Colonic mucosa (tissue), 4 donors: Measurements from ENCODE around the gene EQTN. TPM values are rescaled to one million over a fixed set of nuclear protein-coding genes. Genes with fewer than 3 reads are reported as not detected.

Source experiments
- DNase-seq: peaks from one replicate; pipeline ENCODE4 v3.0.0-alpha.2; 2020
- H3K27ac ChIP-seq: fragments of 200-600 bp; one replicate; pipeline ENCODE4 v1.8.0; 2021
- H3K27me3 ChIP-seq: fragments of 200-600 bp; one replicate; pipeline ENCODE4 v1.8.0; 2021
- H3K36me3 ChIP-seq: fragments of 200-600 bp; one replicate; pipeline ENCODE4 v1.8.0; 2021
- H3K4me1 ChIP-seq: fragments of 200-600 bp; one replicate; pipeline ENCODE4 v1.8.0; 2021; ENCODE audit warnings: mild to moderate bottlenecking
- H3K4me3 ChIP-seq: fragments of 200-600 bp; one replicate; pipeline ENCODE4 v1.8.0; 2021
- H3K9ac ChIP-seq, 2 donors: one replicate each; pipeline ENCODE4 v1.7.0; 2013; ENCODE audit warnings: control low read depth in 2 of 2, low read depth in 2 of 2, low read length in 2 of 2
- H3K9me3 ChIP-seq: fragments of 200-600 bp; one replicate; pipeline ENCODE4 v1.8.0; 2021
- intact Hi-C: fragments of 100-400 bp; cut with DNase I; formaldehyde crosslinking; loops from one replicate; pipeline ENCODE4 v1.14.1; 2022
- total RNA-seq, 2 donors: library from RNA; stranded (reverse); fragmentation: NEBNext Ultra II Directional in 1 of 2; extraction: Animal tissue kit (Norgen Biotek cat#: 25700) in 1 of 2; gene quantifications; one replicate each; pipeline ENCODE4 v1.2.1, GENCODE V29; 2021
- TF ChIP-seq, protein P1 (sequence below): fragments of 200-600 bp; IDR thresholded peaks from one replicate; pipeline ENCODE4 v1.8.0; 2022; ENCODE audit warnings: antibody characterized with exemption, mild to moderate bottlenecking
- donor health status: healthy.
- donor health status: DM: no; HTN: no; CAD: no.
- donor health status: DM: no; HTN: no; CAD: no.

Gene EQTN
- total RNA-seq: 1 to 10 TPM; 1.0 to 1.1 TPM

DNA sequence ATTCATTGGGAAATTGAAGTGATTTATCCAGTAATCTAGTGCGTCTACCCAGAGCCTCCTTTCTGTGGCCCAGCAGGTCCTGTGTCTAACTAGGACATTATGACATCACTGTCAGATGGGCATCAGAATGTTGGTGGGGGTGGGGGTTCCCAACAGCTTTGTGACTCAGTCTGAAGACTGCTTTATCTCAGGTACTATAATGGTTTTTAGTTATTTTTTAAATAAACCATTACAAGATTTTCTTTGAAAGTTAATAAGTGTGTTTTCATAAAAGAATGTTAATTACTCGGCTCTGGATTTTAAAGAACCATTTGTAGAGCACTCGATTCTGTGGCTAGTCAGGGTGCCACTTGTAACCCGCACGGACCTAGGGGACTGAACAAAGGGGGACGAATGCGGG, at the start of gene EQTN:
TSS of gene EQTN (minus strand) at position 101 of the 400 bp plus-strand sequence. CDS start at position 6, 95 bp downstream.
- H3K27me3 ChIP-seq: no peaks in the 10 kb centered on the region
- intact Hi-C loops: no loop called here
- no peaks in the 10 kb centered on the region for H3K4me1 ChIP-seq
- no peaks in the 10 kb centered on the region for H3K9me3 ChIP-seq
- no peak within 1 kb of the TSS for H3K4me3 ChIP-seq
- TF ChIP-seq, protein P1, sequence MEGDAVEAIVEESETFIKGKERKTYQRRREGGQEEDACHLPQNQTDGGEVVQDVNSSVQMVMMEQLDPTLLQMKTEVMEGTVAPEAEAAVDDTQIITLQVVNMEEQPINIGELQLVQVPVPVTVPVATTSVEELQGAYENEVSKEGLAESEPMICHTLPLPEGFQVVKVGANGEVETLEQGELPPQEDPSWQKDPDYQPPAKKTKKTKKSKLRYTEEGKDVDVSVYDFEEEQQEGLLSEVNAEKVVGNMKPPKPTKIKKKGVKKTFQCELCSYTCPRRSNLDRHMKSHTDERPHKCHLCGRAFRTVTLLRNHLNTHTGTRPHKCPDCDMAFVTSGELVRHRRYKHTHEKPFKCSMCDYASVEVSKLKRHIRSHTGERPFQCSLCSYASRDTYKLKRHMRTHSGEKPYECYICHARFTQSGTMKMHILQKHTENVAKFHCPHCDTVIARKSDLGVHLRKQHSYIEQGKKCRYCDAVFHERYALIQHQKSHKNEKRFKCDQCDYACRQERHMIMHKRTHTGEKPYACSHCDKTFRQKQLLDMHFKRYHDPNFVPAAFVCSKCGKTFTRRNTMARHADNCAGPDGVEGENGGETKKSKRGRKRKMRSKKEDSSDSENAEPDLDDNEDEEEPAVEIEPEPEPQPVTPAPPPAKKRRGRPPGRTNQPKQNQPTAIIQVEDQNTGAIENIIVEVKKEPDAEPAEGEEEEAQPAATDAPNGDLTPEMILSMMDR: no peak
- no peak for DNase-seq
- H3K27ac ChIP-seq: no peak within 1 kb of the TSS
- H3K36me3 ChIP-seq: no peaks in the 10 kb centered on the region
- H3K9ac ChIP-seq: no peak within 1 kb of the TSS

DNA sequence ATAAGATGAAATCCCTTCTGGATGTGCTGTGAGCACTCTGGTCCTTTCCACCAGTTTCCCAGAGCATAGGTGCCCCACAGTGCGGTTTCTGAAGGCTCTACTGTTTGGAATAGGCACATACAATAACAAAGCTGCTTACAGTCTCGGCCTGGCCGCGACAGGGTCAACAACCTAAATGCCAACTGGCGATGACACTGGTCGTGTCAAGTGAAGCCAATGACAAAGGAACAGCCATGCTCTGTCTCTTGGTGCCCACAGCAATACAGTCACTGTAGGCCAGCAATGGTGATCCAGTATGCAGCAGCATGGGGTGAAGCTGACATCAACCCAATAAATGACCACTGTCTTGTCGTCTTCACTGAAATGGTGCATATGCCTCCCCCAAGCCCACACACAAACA, 47.8 kb upstream of the EQTN start:
- Histone ChIP-seq H3K27me3 (no peaks in the 10 kb centered on the region), H3K9me3 (no peaks in the 10 kb centered on the region), H3K4me3 (no peak overlapping the region), H3K4me1 (no peaks in the 10 kb centered on the region), H3K27ac (no peak overlapping the region), H3K9ac (no peak overlapping the region), H3K36me3 (no peaks in the 10 kb centered on the region)
- TF ChIP-seq, protein P1: no peak
- DNase-seq: no peak
- intact Hi-C loops: no loop called here

DNA sequence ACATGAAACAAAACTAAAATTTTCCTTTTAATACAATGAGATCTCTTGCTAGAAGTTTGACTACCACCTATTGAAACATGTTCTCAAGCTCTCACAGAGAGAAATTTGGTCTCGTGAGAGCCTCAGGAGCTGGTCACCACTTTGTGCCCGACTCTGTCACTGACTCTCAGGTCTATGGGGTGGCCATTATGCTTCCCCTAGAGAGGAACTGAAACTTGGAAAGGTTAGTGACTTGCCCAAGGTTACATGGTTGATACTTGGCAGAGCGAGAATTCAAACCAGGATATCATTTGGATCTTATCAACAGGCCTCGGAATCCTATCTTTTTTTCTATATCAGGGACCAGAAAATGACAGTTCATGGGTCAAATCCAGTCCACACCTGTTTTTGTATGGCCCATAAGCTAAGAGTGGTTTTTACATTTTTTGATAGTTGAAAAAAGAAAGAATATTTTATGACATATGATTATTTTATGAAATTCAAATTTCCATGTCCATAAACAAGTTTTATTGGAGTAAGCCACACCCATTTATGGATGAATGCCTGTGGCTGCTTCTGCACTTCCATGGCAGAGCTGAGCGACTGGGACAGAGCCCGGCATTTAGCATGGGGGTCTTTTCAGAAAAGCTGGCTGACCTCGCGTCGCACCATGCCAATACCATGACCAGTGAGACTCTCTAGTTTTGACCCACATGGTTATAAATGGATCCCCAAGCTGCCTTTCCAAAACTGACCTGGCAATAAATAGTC, 44.8 kb upstream of the EQTN start:
- TF ChIP-seq, protein P1: no peak
- H3K9me3 ChIP-seq: no peaks in the 10 kb centered on the region
- intact Hi-C loops: no loop called here
- H3K36me3 ChIP-seq: no peaks in the 10 kb centered on the region
- no peak for DNase-seq
- H3K4me1 ChIP-seq: peaks cover 3% of the 10 kb centered on the region
- H3K27ac ChIP-seq: peak overlapping the region; percentile 26
- H3K9ac ChIP-seq: peak overlapping the region in 1 of 2 donors; percentile 14
- H3K4me3 ChIP-seq: no peak overlapping the region
- no peaks in the 10 kb centered on the region for H3K27me3 ChIP-seq

DNA sequence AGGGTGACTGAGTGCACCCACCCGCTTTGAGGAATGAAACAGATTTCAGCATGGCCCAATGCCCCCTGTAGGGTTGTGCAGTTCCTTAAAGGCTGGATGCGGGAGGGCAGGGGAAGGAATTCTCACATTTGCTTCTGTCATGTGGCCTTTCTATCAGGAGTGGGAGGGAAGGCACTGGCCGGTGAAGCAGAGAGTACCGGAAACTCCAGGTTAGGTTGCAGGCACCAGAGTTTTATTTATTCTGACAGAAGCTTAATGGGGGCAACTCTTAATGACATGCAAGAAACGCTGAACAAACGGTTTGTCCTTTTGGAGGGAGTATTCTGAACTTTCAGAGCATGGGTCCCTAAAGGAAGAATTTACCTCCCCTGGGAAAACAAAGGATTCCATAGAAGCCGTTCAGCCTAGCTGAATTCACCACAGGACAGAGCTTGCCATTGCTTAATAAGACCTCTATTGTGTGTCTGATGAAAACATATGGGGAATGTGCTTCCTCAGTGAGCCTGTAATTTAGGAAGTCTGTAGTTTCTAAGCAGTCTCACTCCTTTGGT, 44.1 kb upstream of the EQTN start:
- Histone ChIP-seq H3K36me3 (no peaks in the 10 kb centered on the region), H3K27ac (peak overlapping the region; percentile 26), H3K9ac (peak overlapping the region in 1 of 2 donors; percentile 14), H3K4me1 (peaks cover 3% of the 10 kb centered on the region), H3K4me3 (no peak overlapping the region), H3K9me3 (no peaks in the 10 kb centered on the region), H3K27me3 (no peaks in the 10 kb centered on the region)
- DNase-seq: no peak
- TF ChIP-seq, protein P1: no peak
- intact Hi-C loops: no loop called here

DNA sequence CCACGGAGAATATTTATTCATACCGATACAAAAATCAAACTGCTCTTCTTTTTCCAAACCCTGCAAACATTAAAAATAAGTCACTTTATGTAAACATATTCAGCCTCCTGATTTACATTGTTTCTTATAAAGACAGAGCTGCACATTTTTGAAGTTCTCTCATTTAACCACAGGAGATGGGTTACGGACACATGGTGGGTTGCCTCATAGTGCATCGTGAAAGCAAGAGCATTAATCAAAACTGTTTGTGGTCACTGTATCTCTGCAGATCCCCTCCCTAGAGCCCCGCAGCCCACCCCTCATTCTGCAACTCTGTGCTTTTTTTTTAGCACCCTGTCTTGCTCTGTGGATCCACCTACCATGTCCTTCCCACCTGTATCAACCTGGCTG, 43.3 kb upstream of the EQTN start:
- Histone ChIP-seq H3K27ac (no peak overlapping the region), H3K4me3 (no peak overlapping the region), H3K9me3 (no peaks in the 10 kb centered on the region), H3K36me3 (no peaks in the 10 kb centered on the region), H3K27me3 (no peaks in the 10 kb centered on the region), H3K9ac (peak overlapping the region in 1 of 2 donors; percentile 14), H3K4me1 (peaks cover 3% of the 10 kb centered on the region)
- TF ChIP-seq, protein P1: no peak
- intact Hi-C loops: no loop called here
- no peak for DNase-seq
